ENCODE data around the gene CEP41.

CEP41 gene

GRCh38 chr7:130366564-130366963 lies 74.3 kb downstream of the CEP41 start:
- Mint-ChIP-seq H3K36me3 (ENCODE audit: low read depth) (no peaks in the 10 kb centered on the region), H3K27ac (no peak overlapping the region), H3K4me1 (ENCODE audit: low read depth) (peaks cover 25% of the 10 kb centered on the region), H3K9me3 (no peaks in the 10 kb centered on the region), H3K27me3 (no peaks in the 10 kb centered on the region), H3K4me3 (no peak overlapping the region)

GRCh38 chr7:130365511-130366441 lies 75.0 kb downstream of the CEP41 start:
- Mint-ChIP-seq H3K9me3 (no peaks in the 10 kb centered on the region), H3K4me3 (no peak overlapping the region), H3K36me3 (ENCODE audit: low read depth) (no peaks in the 10 kb centered on the region), H3K27ac (no peak overlapping the region), H3K4me1 (ENCODE audit: low read depth) (peaks cover 25% of the 10 kb centered on the region), H3K27me3 (no peaks in the 10 kb centered on the region)

- Mint-ChIP-seq H3K9me3 (peaks cover 7% of the 10 kb centered on the region), H3K4me3 (no peak overlapping the region), H3K4me1 (ENCODE audit: low read depth) (peaks cover 25% of the 10 kb centered on the region), H3K27me3 (no peaks in the 10 kb centered on the region), H3K27ac (no peak overlapping the region), H3K36me3 (ENCODE audit: low read depth) (no peaks in the 10 kb centered on the region)
Measured at GRCh38 chr7:130365088-130365487, 75.7 kb downstream of the CEP41 start.

- no peak overlapping the region for H3K4me3 Mint-ChIP-seq
- H3K9me3 Mint-ChIP-seq: peaks cover 7% of the 10 kb centered on the region
- peaks cover 19% of the 10 kb centered on the region for H3K4me1 Mint-ChIP-seq (ENCODE audit: low read depth)
- no peaks in the 10 kb centered on the region for H3K36me3 Mint-ChIP-seq (ENCODE audit: low read depth)
- H3K27ac Mint-ChIP-seq: no peak overlapping the region
- no peaks in the 10 kb centered on the region for H3K27me3 Mint-ChIP-seq
Measured at GRCh38 chr7:130364451-130364850, 76.4 kb downstream of the CEP41 start.

- no peak overlapping the region for H3K27ac Mint-ChIP-seq
- H3K9me3 Mint-ChIP-seq: peaks cover 7% of the 10 kb centered on the region
- H3K4me3 Mint-ChIP-seq: no peak overlapping the region
- H3K36me3 Mint-ChIP-seq (ENCODE audit: low read depth): no peaks in the 10 kb centered on the region
- H3K27me3 Mint-ChIP-seq: no peaks in the 10 kb centered on the region
- peaks cover 11% of the 10 kb centered on the region for H3K4me1 Mint-ChIP-seq (ENCODE audit: low read depth)
Measured at GRCh38 chr7:130363026-130363847, 77.6 kb downstream of the CEP41 start.

- Mint-ChIP-seq H3K27me3 (no peaks in the 10 kb centered on the region), H3K9me3 (peaks cover 7% of the 10 kb centered on the region), H3K27ac (no peak overlapping the region), H3K4me3 (no peak overlapping the region), H3K36me3 (ENCODE audit: low read depth) (no peaks in the 10 kb centered on the region), H3K4me1 (ENCODE audit: low read depth) (peaks cover 8% of the 10 kb centered on the region)
Measured at GRCh38 chr7:130362251-130362816, 78.5 kb downstream of the CEP41 start.

GRCh38 chr7:130361681-130362080 lies 79.1 kb downstream of the CEP41 start:
- no peak overlapping the region for H3K27ac Mint-ChIP-seq
- H3K9me3 Mint-ChIP-seq: peaks cover 7% of the 10 kb centered on the region
- no peaks in the 10 kb centered on the region for H3K36me3 Mint-ChIP-seq (ENCODE audit: low read depth)
- H3K4me3 Mint-ChIP-seq: no peak overlapping the region
- peaks cover 8% of the 10 kb centered on the region for H3K4me1 Mint-ChIP-seq (ENCODE audit: low read depth)
- no peaks in the 10 kb centered on the region for H3K27me3 Mint-ChIP-seq

- H3K27me3 Mint-ChIP-seq: no peaks in the 10 kb centered on the region
- H3K27ac Mint-ChIP-seq: no peak overlapping the region
- no peak overlapping the region for H3K4me3 Mint-ChIP-seq
- H3K4me1 Mint-ChIP-seq (ENCODE audit: low read depth): peaks cover 8% of the 10 kb centered on the region
- peaks cover 7% of the 10 kb centered on the region for H3K9me3 Mint-ChIP-seq
- no peaks in the 10 kb centered on the region for H3K36me3 Mint-ChIP-seq (ENCODE audit: low read depth)
Measured at GRCh38 chr7:130360518-130360917, 80.3 kb downstream of the CEP41 start.

GRCh38 chr7:130359276-130359857 lies 81.4 kb downstream of the CEP41 start:
- H3K27me3 Mint-ChIP-seq: no peaks in the 10 kb centered on the region
- H3K9me3 Mint-ChIP-seq: peaks cover 7% of the 10 kb centered on the region
- H3K4me1 Mint-ChIP-seq (ENCODE audit: low read depth): peaks cover 8% of the 10 kb centered on the region
- H3K4me3 Mint-ChIP-seq: no peak overlapping the region
- no peak overlapping the region for H3K27ac Mint-ChIP-seq
- no peaks in the 10 kb centered on the region for H3K36me3 Mint-ChIP-seq (ENCODE audit: low read depth)

- no peak overlapping the region for H3K27ac Mint-ChIP-seq
- H3K36me3 Mint-ChIP-seq (ENCODE audit: low read depth): no peaks in the 10 kb centered on the region
- H3K4me1 Mint-ChIP-seq (ENCODE audit: low read depth): peaks cover 4% of the 10 kb centered on the region
- H3K9me3 Mint-ChIP-seq: peaks cover 7% of the 10 kb centered on the region
- no peak overlapping the region for H3K4me3 Mint-ChIP-seq
- H3K27me3 Mint-ChIP-seq: no peaks in the 10 kb centered on the region
Measured at GRCh38 chr7:130358471-130358870, 82.3 kb downstream of the CEP41 start.

- Mint-ChIP-seq H3K27ac (no peak overlapping the region), H3K27me3 (no peaks in the 10 kb centered on the region), H3K36me3 (ENCODE audit: low read depth) (no peaks in the 10 kb centered on the region), H3K9me3 (peaks cover 7% of the 10 kb centered on the region), H3K4me1 (ENCODE audit: low read depth) (peaks cover under 1% of the 10 kb centered on the region), H3K4me3 (no peak overlapping the region)
Measured at GRCh38 chr7:130356876-130357611, 83.8 kb downstream of the CEP41 start.

GRCh38 chr7:130356121-130356875 lies 84.5 kb downstream of the CEP41 start:
- Mint-ChIP-seq H3K27me3 (no peaks in the 10 kb centered on the region), H3K27ac (no peak overlapping the region), H3K36me3 (ENCODE audit: low read depth) (no peaks in the 10 kb centered on the region), H3K4me3 (no peak overlapping the region), H3K4me1 (ENCODE audit: low read depth) (peaks cover 8% of the 10 kb centered on the region), H3K9me3 (peaks cover 7% of the 10 kb centered on the region)

- Mint-ChIP-seq H3K27me3 (no peaks in the 10 kb centered on the region), H3K36me3 (ENCODE audit: low read depth) (no peaks in the 10 kb centered on the region), H3K27ac (peak overlapping the region; percentile 15), H3K9me3 (no peaks in the 10 kb centered on the region), H3K4me3 (no peak overlapping the region), H3K4me1 (ENCODE audit: low read depth) (peaks cover 20% of the 10 kb centered on the region)
Measured at GRCh38 chr7:130353196-130353595, 87.6 kb downstream of the CEP41 start.
